Endothelial cell of umbilical vein (primary cell): ENCODE measurements around the gene NSFL1C. TPM values are rescaled to one million over a fixed set of nuclear protein-coding genes. Genes with fewer than 3 reads are reported as not detected.

Source experiments
- BruUV-seq: library from RNA; stranded (reverse); fragments of 400-500 nt; replicated peaks from 2 replicates; lab custom pipeline; 2021; lab: Mats Ljungman, UMichigan
- CTCF ChIA-PET: fragments of 300-600, 350-600 bp; sonication (Branson Sonifier 250); formaldehyde crosslinking; loops from one replicate; lab custom pipeline; 2021; ENCODE audit warnings: antibody characterized with exemption, inconsistent platforms; lab: Charles Lee
- POLR2A ChIA-PET: fragments of 300-600, 350-600 bp; sonication (Branson Sonifier 250); formaldehyde crosslinking; loops from one replicate; lab custom pipeline; 2021; ENCODE audit warnings: antibody characterized with exemption, inconsistent platforms; lab: Charles Lee
- DNase-seq: peaks from one replicate; pipeline ENCODE4 v3.0.0-alpha.2; 2011; ENCODE audit warnings: low read depth, low spot score
- FAIRE-seq: peaks from 2 replicates; lab custom pipeline; 2011; peaks lifted over from hg19 to GRCh38; lab: Jason Lieb, UNC
- H2AFZ ChIP-seq: 2 replicates; pipeline ENCODE4 v1.6.0; 2012; ENCODE audit warnings: low read depth, low read length, control low read depth, inconsistent platforms
- H3K27ac ChIP-seq: 2 replicates; pipeline ENCODE4 v1.5.1; 2011; ENCODE audit warnings: low read depth, mild to moderate bottlenecking, control low read depth, low read length, moderate library complexity; ENCODE audit not compliant: insufficient read depth
- H3K27me3 ChIP-seq, 2 experiments: 2 replicates each; pipeline versions ENCODE4 v1.6.0 to v1.6.1; 2011; ENCODE audit warnings: low read length in 2 of 2, mixed read lengths in 1 of 2; ENCODE audit not compliant: control insufficient read depth in 2 of 2, insufficient read depth in 2 of 2
- H3K36me3 ChIP-seq, 2 experiments: 2 replicates in 1 of 2; 3 replicates in 1 of 2; pipeline ENCODE4 v1.5.1; 2011; ENCODE audit warnings: low read length in 2 of 2, mild to moderate bottlenecking in 1 of 2, moderate library complexity in 1 of 2; ENCODE audit not compliant: control insufficient read depth in 2 of 2, insufficient read depth in 2 of 2; ENCODE audit errors: extremely low read depth in 1 of 2
- H3K4me1 ChIP-seq: 3 replicates; pipeline ENCODE4 v1.5.1; 2011; ENCODE audit warnings: mild to moderate bottlenecking, low read length; ENCODE audit not compliant: control insufficient read depth, insufficient read depth; ENCODE audit errors: extremely low read depth
- H3K4me2 ChIP-seq: 2 replicates; pipeline ENCODE4 v1.6.1; 2011; ENCODE audit warnings: low read length, control low read depth, mixed read lengths; ENCODE audit not compliant: insufficient read depth
- H3K4me3 ChIP-seq, 3 experiments: fragments of 200-600 bp in 1 of 3; sonication (generic), shearing (Covaris generic) in 1 of 3; replicated peaks in 1 of 3; 2 replicates each; pipeline ENCODE4 v1.5.1; 2011 to 2016; ENCODE audit warnings: control low read depth in 3 of 3, low read length in 3 of 3, mild to moderate bottlenecking in 2 of 3, inconsistent platforms in 1 of 3, low read depth in 1 of 3, moderate library complexity in 1 of 3; ENCODE audit not compliant: insufficient read depth in 1 of 3
- H3K79me2 ChIP-seq: 2 replicates; pipeline ENCODE4 v1.6.0; 2012; ENCODE audit warnings: low read length, inconsistent platforms; ENCODE audit not compliant: control insufficient read depth, insufficient read depth
- H3K9ac ChIP-seq: replicated peaks from 2 replicates; pipeline ENCODE3; 2011; ENCODE audit warnings: low read length, control low read depth; ENCODE audit not compliant: insufficient read depth; ENCODE audit errors: extremely low read depth
- H3K9me1 ChIP-seq: replicated peaks from 3 replicates; pipeline ENCODE4 v1.6.0; 2011; ENCODE audit warnings: mild to moderate bottlenecking, low read length; ENCODE audit not compliant: control insufficient read depth, insufficient read depth; ENCODE audit errors: extremely low read depth
- H3K9me3 ChIP-seq: replicated peaks from 2 replicates; pipeline ENCODE4 v1.5.1; 2012; ENCODE audit warnings: low read length, inconsistent platforms; ENCODE audit not compliant: control insufficient read depth, insufficient read depth
- H4K20me1 ChIP-seq: replicated peaks from 2 replicates; pipeline ENCODE3; 2011; ENCODE audit warnings: mild to moderate bottlenecking, low read length; ENCODE audit not compliant: control insufficient read depth, insufficient read depth; ENCODE audit errors: extremely low read depth
- CTCF ChIP-seq, 2 donors: IDR thresholded peaks; 1 replicate in 1 of 2; 2 replicates in 1 of 2; pipeline ENCODE4 v1.5.1; 2011; ENCODE audit warnings: low read length in 2 of 2, mild to moderate bottlenecking in 2 of 2, moderate library complexity in 2 of 2, control low read depth in 1 of 2, inconsistent platforms in 1 of 2, low read depth in 1 of 2; ENCODE audit not compliant: insufficient read depth in 1 of 2; ENCODE audit errors: extremely low read depth in 1 of 2
- JUN ChIP-seq: IDR thresholded peaks from 2 replicates; pipeline ENCODE4 v1.6.1; 2011; ENCODE audit warnings: borderline replicate concordance, low read depth; ENCODE audit not compliant: insufficient read length, insufficient read depth
- POLR2A ChIP-seq: IDR thresholded peaks from 2 replicates; pipeline ENCODE4 v1.6.1; 2012; ENCODE audit warnings: low read depth, mild to moderate bottlenecking, control low read depth, low read length
- POLR2AphosphoS5 ChIP-seq: IDR thresholded peaks from 2 replicates; pipeline ENCODE4 v1.6.1; 2012; ENCODE audit warnings: low read depth, mild to moderate bottlenecking, control low read depth, low read length, moderate library complexity; ENCODE audit not compliant: insufficient read depth
- dilution Hi-C: fragments of 300-500 bp; cut with MboI; formaldehyde crosslinking; loops from one replicate; pipeline ENCODE4 v1.15.0; 2019; ENCODE audit warnings: low sequenced_read_pairs; ENCODE audit not compliant: extremely low pct_ligation_motif_present
- intact Hi-C: fragments of 100-400 bp; cut with micrococcal nuclease; formaldehyde crosslinking; loops from one replicate; pipeline ENCODE4 v1.10.0; 2022
- polyA plus RNA-seq, 4 experiments: library from polyadenylated mRNA; depleted of rRNA in 3 of 4; stranded (reverse) in 3 of 4; unstranded in 1 of 4; fragments of >200 nt; gene quantifications; 2 replicates each; pipeline versions ENCODE4 v1.2.1 to v1.2.3, GENCODE V29; 2011 to 2012; ENCODE audit warnings: missing spikeins in 1 of 4
- total RNA-seq: library from RNA; stranded (reverse); gene quantifications from 2 replicates; pipeline ENCODE4 v1.2.3, GENCODE V29; 2021

Gene NSFL1C
- total and polyA plus RNA-seq, 2 donors (not counting 3 experiments of a cell fraction or from before 2014, with no cell fraction given): 27.3 to 95.7 TPM

GRCh38 chr20:1434571-1435336 lies 31.9 kb downstream of the NSFL1C start:
- no peak overlapping the region for H2AFZ ChIP-seq
- FAIRE-seq (peak; percentile 92), DNase-seq (peak; percentile 92)
- peak overlapping the region; percentile 26 for H3K4me2 ChIP-seq
- H3K9me1 ChIP-seq: no peaks in the 10 kb centered on the region
- no peak for TF ChIP-seq CTCF (IDR thresholded peaks at IDR 0.05; ENCODE audit: extremely low read depth in 1 of 2, insufficient read depth in 1 of 2, low read depth in 1 of 2, low read length in 2 of 2)
- peak; percentile 27 for TF ChIP-seq JUN
- TF ChIP-seq POLR2AphosphoS5: peak; percentile 64
- TF ChIP-seq POLR2A: peak; percentile 39
- H3K27me3 ChIP-seq: no peaks in the 10 kb centered on the region
- H3K9ac ChIP-seq: no peak overlapping the region
- H3K9me3 ChIP-seq: no peaks in the 10 kb centered on the region
- no peaks in the 10 kb centered on the region for H4K20me1 ChIP-seq
- no peak overlapping the region for H3K4me3 ChIP-seq
- H3K27ac ChIP-seq: peak overlapping the region; percentile 50
- H3K4me1 ChIP-seq: peaks cover 18% of the 10 kb centered on the region
- ChIA-PET POLR2A (interaction anchor here (1.0 kb wide), 2 partner anchors 21 to 43 kb away, joined by 3 to 4 read pairs; no protein-coding TSS in a partner anchor), CTCF (interaction anchor here (0.6 to 5.5 kb wide), 10 partner anchors 8 to 122 kb away, joined by 3 to 107 read pairs (median 5); partner anchors contain the start of gene FKBP1A)
- intact Hi-C loops: loop anchor here (1.0 kb wide), 4 partner anchors 16 to 41 kb away; partner anchors contain the start of genes FKBP1A and NSFL1C
- TSS peak; percentile 59 for BruUV-seq
- dilution Hi-C loops: loop anchor here (25.0 kb wide), 1 partner anchor 122 kb away; no protein-coding TSS in a partner anchor
- no peaks in the 10 kb centered on the region for H3K79me2 ChIP-seq
- no peaks in the 10 kb centered on the region for H3K36me3 ChIP-seq
